GM21423 (cell line): ENCODE data around the gene ZSWIM6.

Source experiments
- ATAC-seq: cut with Tn5 transposase; IDR thresholded peaks from one replicate; pipeline ENCODE4 v1.9.1; 2021; ENCODE audit warnings: mild to moderate bottlenecking, moderate library complexity; ENCODE audit not compliant: unreplicated experiment

Gene ZSWIM6

DNA sequence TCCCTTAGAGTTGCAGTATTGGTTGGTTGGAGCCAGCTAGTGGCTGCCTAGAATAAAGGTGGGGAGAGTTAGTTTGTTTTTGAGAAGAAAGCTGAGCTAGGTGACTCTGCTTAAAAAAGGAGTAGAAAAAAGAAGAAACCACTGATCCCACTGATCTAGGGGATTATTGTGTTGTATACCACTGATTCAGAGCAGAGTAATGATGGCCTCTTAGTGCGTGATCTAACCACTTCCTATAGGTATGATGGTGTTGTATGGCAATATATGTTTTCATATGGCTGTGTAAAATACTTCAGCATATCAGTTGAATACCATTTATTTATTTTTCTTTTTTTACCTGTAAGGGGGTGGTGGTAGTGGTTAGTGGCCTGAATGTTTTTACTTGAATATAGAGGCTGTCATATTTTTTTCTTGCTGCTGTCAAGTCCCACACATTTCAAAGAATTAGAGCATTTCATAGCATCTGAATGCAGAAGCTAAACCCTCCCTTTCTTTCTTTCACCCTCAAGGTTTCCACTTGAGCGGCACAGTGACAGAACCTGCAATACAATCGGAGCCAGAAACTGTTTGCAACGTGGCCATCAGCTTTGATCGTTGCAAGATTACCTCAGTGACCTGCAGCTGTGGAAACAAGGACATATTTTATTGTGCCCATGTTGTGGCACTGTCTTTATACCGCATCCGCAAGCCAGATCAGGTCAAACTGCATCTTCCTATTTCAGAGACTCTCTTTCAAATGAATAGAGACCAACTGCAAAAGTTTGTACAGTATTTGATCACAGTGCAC, 140.3 kb downstream of the ZSWIM6 start:
- ATAC-seq, result no peak

DNA sequence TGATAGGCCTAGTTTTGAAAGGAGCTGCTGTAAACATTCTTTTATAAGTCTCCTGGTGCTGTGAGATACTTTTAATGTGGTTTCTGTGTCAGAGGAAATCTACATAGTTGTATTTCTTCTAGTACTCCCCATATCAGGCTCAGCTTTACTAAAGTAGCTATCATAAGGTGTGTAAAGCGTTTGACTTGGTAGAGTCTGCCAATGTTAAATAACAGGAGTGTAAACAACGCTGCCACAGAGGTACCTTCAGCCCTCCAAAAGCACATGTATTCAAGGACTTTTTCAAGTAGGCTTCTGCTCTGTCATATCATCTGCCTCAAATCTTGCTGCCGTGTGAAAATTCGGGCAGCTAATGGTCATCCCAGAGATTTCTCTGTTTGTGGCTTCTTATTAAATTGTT, 142.7 kb downstream of the ZSWIM6 start:
- ATAC-seq, result no peak

DNA sequence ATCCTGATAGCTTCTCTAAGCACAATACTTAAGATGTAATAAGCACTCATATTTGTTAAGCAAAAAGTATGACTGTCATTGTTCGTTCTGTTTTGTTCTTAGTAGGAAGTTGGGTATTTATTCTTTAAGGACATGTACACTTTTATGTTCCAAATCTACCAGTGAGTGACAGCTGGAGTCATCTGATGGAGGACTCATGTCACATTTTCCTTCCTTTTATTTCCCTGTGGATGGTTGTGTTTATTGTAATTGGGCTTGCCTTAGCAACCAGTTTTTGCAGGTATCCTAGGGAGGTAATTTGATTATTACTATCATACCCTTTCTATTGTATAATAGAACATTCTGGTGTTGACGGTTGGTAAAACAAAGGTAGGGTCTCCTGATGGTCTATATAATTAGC, 145.7 kb downstream of the ZSWIM6 start:
- no peak for ATAC-seq

DNA sequence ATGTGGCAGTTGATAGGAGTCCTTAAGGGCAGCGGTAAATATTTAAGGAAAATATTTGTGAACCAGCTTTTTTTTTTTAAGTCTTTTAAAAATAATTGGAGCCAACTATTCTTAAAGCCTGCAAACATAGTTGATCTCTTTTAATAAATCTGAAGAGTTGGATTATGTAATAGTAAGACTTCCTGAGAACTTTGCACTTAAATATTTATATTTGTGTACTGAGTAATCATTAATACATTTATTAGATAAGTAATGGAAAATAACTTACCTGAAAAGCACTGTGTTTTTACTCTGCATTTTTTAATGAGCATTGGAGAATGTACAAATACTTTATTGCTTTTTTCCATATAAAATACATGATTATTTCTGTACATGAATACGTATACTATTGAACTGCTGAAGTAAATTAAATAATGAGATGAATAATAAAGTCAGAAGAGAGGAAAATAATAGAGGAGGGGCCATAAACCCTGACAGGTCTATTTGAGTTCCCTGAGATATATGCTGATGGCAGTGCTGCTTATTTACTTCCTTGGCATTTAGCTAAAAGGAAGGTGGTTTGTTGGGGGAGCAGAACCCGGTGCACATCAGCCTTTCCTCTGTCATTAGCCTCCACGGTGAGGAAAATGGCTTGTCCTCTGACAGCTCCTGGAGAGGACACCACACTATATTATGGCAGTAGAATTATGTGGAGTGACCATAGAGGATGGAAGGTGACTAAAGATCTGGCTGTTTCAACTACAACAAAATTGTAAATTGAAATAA, 148.0 kb downstream of the ZSWIM6 start:
- ATAC-seq, result no peak

DNA sequence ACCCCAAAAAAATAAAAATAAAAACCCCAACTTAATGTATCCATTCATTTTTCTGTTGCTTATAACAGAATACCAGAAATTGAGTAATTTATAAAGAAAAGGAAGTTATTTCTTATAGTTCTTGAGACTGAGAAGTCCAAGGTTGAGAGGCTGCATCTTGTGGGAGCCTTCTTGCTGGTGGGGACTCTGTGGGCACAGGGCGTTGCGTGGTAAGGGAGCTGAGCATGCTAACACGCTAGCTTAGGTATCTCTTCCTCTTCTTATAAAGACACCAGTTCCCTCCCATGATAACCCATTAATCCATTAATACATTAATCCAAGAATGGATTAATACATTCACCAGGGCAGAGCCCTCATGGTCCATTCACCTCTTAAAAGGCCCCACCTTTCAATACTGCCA, 150.9 kb downstream of the ZSWIM6 start:
- no peak for ATAC-seq

DNA sequence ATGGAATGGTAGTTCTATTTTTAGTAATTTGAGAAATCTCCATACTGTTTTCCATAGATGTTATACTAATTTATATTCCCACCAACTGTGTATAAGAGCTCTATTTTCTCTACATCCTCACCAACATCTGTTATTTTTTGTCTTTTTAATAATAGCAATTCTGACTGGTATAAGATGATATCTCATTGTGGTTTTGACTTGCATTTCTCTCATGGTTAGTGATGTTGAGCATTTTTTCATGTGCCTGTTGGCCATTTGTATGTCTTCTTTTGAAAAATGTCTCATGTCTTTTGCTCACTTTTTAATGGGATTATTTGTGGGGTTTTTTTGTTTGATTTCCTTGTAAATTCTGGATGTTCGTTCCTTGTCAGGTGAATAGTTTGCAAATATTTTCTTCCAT, 154.4 kb downstream of the ZSWIM6 start:
- no peak for ATAC-seq

DNA sequence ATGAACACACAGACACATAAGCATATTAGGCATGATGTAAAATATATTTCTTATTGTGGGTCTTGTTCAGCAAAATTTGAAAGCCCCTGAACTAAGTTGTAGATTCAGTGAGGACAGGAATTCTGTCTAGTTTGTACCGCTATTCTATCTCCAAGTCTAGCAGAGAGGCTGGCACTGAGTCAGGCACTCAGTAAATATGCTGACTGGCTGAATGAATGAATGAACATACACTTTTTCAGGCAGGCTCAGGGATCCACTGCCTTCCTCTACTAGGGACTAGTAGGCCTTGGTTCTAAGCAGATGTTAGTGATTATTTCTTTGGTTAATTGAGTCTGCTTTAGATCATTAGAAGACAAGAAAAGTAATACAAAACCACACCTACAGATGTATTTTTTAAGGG, 157.5 kb downstream of the ZSWIM6 start:
- ATAC-seq, result no peak

DNA sequence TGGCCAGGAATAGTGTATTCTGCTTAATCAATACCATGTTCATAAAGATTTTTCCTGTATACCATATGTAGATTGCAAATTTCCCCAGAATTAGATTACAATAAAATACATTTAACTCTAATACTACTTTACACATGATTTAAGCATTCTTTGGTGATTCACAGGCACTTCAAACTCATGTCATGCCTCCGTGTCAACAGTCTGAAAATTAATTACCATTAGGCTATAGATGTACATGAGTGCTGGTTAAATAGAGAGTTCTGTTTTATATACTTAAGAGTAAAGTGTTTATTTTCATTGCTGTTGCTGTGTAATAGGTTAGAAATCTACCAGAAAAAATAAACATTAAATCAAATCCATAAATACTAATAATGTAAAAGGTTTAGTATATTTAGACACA, 159.8 kb downstream of the ZSWIM6 start:
- ATAC-seq, result no peak

DNA sequence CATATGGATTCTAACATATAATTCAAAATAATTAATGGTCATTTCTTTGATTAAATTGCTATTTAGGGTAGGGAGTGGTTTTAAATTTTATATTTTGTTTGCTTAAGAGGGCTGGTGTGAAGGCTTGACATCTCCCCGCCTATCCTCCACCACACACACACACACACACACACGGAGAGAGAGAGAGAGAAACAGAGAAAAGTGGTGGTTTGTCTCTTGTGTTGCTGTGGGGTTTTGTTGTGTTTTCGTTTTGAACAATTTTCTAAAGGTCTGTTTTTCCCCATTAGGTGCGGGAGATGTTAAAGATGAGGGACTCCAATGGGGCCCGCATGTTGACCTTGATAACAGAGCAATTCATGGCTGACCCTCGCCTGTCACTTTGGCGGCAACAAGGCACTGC, 161.9 kb downstream of the ZSWIM6 start:
- ATAC-seq, result no peak

DNA sequence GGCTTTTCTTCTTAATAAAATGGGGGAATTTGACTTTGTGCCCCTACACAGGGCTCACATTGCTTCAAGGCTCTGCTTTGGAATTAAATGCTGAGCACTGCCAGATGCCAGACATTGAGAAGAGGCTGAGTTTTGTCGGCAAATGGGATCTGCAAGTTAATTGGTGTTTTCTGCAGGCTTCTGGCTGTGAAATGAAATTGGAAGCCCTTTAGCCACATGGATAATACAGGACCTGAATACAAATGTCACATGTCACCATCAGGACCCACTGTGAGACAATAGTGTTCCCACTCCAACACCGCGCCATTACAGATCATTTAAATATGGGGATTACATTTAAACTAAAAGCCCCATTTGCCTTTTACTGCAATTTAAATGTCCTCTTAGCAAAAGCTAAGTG, 164.4 kb downstream of the ZSWIM6 start:
- ATAC-seq, result no peak

DNA sequence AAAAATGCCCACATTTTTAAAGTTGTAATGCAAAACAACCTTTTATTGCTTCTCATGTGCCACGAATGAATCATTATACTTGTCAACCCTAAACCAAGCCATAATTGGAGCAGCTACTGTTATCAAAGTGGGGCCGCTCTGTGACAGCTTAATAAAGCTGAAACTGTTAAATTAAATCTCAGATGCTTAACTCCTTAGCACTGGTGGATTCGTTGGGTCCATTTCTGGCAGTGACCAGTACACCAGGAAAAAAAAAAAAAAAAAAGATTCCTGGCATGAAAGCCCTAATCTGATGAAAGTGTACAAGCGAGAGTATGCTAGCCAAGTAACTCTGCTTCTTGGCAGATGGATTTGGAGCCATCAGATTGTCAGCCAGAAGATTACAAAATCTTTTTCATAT, 164.8 kb downstream of the ZSWIM6 start:
- ATAC-seq, result no peak

DNA sequence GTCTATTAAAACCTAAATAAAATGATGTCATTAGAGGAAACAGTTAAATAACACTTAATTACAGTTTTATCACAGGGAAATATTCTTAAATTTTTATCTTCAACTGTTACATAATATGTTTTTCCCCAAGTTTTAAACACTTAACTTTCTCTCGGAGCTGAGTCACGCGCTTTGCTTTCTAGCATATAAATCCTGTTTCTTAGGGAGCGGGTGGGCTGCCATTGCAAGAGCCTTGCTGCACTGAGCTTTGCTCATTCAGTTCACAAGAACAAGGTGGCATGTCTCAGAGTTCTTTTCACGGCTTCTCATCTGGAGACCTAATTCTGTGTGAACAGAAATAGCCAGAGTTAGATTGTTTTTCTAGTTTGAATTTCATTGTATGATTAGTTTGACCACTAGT, 166.1 kb downstream of the ZSWIM6 start:
- no peak for ATAC-seq

DNA sequence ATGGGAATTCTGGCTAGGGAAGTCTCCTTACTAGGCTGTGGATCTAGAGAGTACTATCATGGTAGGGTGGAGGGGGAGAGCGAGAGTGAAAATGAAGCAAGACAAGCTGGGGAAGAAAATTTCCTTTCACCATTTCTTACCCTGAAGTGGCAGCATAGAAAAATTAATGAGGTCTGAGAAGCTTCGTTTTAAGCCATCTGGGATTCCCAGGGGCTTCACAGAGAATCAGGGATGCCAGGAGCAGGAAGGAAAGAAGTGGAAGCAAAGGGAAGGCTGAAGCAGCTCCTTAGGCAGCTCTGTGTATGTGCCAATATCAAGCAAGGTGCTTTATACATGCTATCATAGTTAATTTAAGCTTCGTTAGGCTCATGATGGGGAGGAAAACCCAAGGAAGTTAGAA, 169.9 kb downstream of the ZSWIM6 start:
- ATAC-seq, result no peak

DNA sequence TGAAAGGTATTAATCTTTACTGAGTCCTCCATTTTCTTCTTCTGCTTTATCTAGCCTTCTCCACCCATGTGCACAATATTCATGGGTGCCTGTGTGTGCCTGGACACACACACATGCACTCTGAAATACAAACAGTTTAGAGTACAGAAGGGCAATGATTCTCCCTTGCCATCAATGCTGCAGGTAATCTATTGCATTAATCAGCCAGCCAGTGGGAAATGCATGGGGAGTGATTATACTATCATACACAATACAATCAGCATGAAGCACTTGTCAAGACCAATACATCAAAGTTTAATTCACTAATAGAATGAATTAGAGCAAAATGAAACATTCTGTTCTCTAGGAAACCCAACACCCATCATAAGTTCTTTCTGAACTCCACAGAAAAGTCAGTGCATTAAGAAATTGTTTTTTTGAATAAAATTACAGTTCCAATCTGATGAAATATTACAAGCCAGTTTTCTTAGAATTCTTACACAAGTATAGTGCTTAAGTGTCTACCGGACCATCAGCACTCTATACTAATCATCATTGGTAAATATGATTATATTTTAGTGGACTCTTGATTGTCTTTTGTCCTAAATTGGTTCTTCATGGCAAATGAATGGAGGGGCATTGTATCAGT, 172.2 kb downstream of the ZSWIM6 start:
- ATAC-seq, result no peak

DNA sequence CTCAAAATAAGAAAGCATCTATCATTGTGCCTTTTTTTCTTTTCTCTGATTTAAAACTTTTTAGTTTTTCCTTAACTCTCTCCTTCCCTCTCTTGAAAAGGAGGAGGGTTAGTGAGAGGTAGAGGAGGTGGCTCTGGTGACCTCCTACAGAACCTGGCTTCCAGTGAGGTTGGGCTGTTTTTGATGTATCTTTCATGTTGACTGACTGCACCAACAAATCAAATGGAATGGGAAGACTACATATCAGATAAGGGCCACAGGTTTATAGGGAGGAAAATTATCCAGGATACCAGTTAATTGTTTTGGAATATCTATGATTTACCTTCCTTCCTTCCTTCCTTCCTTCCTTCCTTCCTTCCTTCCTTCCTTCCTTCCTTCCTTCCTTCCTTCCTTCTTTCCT, 173.2 kb downstream of the ZSWIM6 start:
- no peak for ATAC-seq

DNA sequence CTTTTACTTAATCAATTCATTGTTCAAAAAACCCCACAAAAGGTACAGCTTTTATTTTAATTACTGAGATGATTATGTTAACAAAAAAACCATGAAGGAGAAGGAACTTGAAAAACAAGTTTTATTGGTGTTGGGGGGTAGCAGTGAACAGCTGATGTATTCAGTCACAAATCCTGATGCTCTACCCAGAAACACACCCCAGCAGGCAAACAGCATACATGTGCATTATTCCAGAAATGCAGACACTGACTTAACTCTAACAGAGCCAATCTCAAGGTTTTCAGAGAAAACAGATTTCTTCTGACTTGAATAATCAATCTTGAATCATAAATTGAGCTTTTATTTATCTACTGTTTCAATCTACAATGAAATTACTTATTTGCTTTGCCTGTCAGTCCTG, 175.2 kb downstream of the ZSWIM6 start:
- ATAC-seq, result no peak

DNA sequence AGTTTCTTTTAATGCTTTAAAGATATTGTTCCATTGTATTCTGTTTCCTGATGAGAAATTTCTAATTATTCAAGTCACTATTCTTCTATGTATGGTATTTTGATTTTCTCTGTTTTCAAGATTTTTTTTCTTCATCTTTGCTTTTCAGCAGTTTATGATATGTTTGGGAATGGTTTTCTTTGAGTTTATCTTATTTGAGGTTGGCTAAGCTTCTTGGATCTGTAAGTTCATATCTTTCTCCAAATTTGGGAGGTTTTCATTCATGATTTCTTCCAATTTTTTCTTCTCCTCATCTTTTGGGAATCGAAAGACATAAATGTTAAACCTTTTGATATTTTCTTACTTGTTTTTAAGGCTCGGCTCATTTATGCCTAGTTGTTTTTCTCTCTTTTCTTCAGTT, 184.9 kb downstream of the ZSWIM6 start:
- no peak for ATAC-seq

DNA sequence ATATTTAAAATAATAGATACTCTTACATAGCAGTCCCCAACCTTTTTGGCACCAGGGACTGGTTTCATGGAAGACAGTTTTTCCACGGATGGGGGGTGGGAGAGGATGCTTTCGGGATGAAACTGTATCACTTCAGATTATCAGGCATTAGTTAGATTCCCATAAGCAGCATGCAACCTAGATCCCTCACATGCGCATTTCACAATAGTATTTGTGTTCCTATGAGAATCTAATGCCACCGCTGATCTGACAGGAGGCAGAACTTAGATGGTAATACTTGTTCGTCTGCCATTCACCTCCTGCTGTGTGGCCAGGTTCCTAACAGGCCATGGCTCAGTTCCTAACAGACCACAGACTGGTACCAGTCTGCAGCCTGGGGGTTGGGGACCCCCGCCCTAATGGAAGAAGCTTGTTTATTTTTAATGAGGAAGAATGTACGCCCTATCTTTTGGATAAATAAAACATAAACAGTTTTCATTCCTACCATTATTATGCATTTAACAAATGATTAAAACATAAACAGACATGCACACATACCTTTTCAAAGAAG, 187.7 kb downstream of the ZSWIM6 start:
- ATAC-seq, result no peak

DNA sequence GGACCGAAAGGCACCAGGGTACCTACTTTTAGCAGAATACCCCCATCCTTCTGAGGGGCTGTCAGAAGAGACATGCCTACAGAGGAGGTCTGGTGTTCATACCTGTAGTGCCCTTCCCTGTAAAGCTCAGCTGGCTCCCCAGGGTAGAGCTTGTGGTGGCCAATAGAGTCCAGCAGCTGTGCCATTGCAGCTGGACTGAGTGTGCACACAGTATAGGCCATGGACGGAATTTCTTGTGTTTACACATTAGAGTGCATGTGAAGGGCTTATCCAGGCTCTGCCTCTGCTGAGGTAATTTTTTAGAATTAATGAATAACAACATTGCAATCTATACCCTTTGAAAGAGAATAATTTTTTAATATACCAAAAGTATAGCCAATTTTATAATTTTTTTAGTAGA, 191.0 kb downstream of the ZSWIM6 start:
- ATAC-seq, result no peak

DNA sequence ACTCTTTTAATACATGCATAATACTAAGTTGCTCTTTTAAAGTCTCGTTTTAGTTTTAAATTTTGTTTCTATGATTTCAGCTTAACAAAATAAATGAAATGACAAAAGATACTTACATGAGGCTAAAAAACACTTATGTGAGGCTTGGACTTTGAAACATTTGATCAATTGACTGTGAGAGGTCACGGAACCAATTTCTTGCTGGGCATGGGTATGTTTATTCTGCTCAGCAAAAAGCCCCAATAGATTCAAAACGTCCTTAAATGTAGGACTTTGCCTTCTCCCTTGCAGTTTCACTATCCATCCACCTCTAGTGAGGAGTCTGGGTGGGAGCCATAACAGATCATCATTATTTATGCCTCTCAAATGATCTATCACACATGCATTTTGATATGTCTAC, 191.9 kb downstream of the ZSWIM6 start:
- no peak for ATAC-seq

DNA sequence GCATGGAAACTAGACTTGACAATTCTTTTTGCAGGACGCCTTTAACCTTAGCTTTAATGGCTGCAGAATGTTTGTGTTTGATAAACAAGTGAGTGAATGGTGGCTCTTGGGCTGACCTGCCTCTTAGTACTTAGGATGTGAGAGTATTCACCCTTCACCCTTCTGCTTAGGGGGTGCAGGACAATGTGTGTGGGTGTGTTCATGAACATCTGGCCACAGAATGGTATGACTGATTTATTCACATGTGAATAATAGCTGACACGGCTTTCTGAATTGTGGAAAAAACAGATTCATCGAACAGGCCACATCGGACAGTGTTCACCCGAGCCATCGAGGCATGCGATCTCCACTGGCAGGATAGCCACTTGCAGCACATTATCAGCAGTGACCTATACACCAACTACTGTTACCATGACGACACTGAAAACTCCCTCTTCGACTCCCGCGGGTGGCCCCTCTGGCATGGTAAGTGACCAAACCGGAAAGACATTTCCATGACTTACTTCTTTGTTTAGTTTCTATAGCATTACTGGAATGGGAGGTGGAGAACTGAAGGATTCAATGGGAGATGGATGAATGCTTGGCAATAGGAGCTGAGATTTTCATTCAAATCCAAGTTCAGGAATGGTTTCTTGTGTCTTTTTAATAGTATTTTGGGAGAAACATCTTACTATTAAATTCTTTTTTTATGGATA, 193.6 kb downstream of the ZSWIM6 start:
- no peak for ATAC-seq
